GM10266 (cell line): ENCODE results near the gene RPL5.

Source experiments
- DNase-seq: peaks from one replicate; pipeline ENCODE4 v3.0.0; 2012; ENCODE audit errors: extremely low spot score
- TF ChIP-seq, protein P1 (sequence below): IDR thresholded peaks from 2 replicates; pipeline ENCODE4 v1.5.1; 2012; ENCODE audit warnings: mild to moderate bottlenecking, low read depth; ENCODE audit not compliant: control insufficient read depth, insufficient read depth; ENCODE audit errors: missing control alignments

Gene RPL5

DNA sequence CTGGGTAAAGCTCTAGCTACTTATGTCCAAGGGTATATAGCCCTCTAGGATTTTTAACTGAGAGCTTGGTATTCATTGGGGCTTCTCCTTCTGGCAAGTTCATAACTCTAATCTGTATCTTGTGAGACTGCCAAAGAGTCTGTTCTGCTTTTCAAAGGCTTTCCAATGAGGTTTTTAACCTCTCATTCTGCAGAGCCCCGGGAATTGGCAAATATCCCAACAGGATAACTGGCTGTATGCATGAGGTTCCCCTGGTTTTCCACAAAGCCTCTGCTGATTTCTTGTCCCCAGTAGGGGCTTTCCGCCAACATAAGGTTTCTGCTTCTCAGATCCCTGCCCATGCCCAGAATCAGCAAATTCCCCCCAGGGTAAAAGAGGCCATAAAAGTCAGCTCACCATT lies 40.9 kb downstream of the RPL5 start:
- TF ChIP-seq, protein P1, sequence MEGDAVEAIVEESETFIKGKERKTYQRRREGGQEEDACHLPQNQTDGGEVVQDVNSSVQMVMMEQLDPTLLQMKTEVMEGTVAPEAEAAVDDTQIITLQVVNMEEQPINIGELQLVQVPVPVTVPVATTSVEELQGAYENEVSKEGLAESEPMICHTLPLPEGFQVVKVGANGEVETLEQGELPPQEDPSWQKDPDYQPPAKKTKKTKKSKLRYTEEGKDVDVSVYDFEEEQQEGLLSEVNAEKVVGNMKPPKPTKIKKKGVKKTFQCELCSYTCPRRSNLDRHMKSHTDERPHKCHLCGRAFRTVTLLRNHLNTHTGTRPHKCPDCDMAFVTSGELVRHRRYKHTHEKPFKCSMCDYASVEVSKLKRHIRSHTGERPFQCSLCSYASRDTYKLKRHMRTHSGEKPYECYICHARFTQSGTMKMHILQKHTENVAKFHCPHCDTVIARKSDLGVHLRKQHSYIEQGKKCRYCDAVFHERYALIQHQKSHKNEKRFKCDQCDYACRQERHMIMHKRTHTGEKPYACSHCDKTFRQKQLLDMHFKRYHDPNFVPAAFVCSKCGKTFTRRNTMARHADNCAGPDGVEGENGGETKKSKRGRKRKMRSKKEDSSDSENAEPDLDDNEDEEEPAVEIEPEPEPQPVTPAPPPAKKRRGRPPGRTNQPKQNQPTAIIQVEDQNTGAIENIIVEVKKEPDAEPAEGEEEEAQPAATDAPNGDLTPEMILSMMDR: no peak
- DNase-seq: no peak

DNA sequence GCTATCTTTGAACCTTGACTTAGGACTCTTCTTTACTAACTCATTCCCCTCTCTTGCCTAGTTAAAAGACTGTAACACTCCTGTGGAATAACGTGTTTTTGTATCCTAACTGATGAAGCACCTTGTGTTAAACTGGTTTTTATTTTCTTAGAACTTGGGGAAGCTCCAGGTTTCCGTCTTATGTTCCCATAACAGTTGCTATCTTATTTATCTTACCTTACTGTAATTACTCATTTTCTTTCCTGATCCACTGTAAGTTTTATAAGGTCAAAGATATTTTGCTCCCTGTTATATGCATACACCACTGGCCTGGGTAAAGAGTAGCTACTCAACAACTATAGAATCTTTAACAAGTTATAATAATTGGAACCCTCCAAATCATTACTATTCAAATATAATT lies 43.1 kb downstream of the RPL5 start:
- DNase-seq: no peak
- TF ChIP-seq, protein P1: no peak

- DNase-seq: no peak
- TF ChIP-seq, protein P1: no peak
Observed at GRCh38 chr1:92876351-92876750, 44.5 kb downstream of the RPL5 start.

- TF ChIP-seq, protein P1: no peak
- no peak for DNase-seq
Observed at GRCh38 chr1:92877081-92877711, 45.4 kb downstream of the RPL5 start.

DNA sequence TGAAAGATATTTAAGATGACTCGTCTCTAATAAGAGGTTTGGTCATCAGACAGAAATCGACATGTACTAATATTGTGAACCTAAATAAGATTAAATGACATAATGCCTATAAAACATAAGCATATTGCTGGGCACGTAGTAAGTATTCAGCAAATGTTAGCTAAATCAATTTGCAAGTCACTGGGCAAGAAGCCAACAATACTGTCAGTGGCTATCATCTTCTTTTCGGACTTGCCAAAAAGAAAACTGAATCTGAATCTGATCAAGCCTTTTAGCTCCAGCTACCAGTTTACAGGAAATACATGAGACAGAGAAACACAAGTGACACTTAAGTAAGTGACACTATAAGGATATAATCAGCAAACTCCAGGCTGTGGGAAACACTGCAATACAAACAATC lies 46.0 kb downstream of the RPL5 start:
- TF ChIP-seq, protein P1: no peak
- peak; percentile 21 for DNase-seq

DNA sequence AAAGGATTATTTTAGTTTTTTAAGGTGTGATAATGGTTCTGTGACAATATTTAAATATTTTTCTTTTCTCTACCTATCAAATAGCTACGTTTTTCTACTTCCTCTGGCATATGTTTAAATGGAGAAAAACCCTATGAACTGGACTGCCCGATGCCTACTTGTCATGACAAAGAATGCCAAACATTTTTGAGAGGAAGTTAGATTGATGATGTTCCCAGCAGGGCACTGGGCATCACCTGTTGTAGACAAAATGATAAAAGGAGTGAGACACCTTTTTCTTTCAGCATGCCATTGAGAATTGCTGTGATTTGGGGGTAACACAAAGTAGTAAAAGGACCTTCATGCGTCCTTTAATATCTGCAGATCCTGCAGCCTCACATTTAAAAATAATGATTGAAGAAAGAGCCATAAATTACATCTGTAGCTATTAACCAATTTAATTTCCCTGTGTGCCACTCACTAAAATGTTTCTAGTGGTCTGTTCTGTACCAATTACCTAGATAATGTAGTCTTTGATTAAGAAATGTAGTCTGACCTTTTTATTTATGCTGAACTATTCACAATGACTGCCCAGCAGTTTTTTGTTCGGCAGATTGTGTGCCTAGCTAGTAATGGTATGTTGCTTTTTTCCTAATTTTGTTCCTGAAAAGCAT lies 47.6 kb downstream of the RPL5 start:
- no peak for DNase-seq
- TF ChIP-seq, protein P1: no peak

GRCh38 chr1:92881391-92881790 lies 49.6 kb downstream of the RPL5 start:
- TF ChIP-seq, protein P1: no peak
- DNase-seq: no peak
